BLaER1 treated with 17β-estradiol and CSF1 and Interleukin-3, amounts not matched to agents 10 nM and 100 nM (cell line): ENCODE data around the gene TMIGD2.
"Not testable (repeated sequence)": the region's sequence is repeated elsewhere in the genome, so short reads cannot be mapped to it uniquely, and the experiment has no call there.

Experiments used
- H3K27ac ChIP-seq, 11 experiments: shearing (Covaris generic); formaldehyde crosslinking; 2 replicates each; pipeline ENCODE4 v1.8.1; 2022
- H3K27me3 ChIP-seq, 11 experiments: shearing (Covaris generic); formaldehyde crosslinking; 2 replicates each; pipeline ENCODE4 v1.8.1; 2022
- H3K36me3 ChIP-seq, 11 experiments: shearing (Covaris generic); formaldehyde crosslinking; 2 replicates each; pipeline ENCODE4 v1.8.1; 2022
- H3K4me1 ChIP-seq, 10 experiments: shearing (Covaris generic); formaldehyde crosslinking; 2 replicates each; pipeline ENCODE4 v1.8.1; 2022
- H3K4me2 ChIP-seq, 11 experiments: shearing (Covaris generic); formaldehyde crosslinking; 2 replicates each; pipeline ENCODE4 v1.8.1; 2022
- H3K4me3 ChIP-seq, 10 experiments: shearing (Covaris generic); formaldehyde crosslinking; 2 replicates each; pipeline ENCODE4 v1.8.1; 2022
- H3K9ac ChIP-seq, 11 experiments: shearing (Covaris generic); formaldehyde crosslinking; 2 replicates each; pipeline ENCODE4 v1.8.1; 2022
- H3K9me3 ChIP-seq, 11 experiments: shearing (Covaris generic); formaldehyde crosslinking; replicated peaks in 1 of 11; 2 replicates each; pipeline ENCODE4 v1.8.1; 2022
- H4K20me1 ChIP-seq, 11 experiments: shearing (Covaris generic); formaldehyde crosslinking; 2 replicates each; pipeline ENCODE4 v1.8.1; 2022
- Cebpa-rat ChIP-seq, 11 experiments: shearing (Covaris generic); IDR thresholded peaks; 2 replicates each; pipeline ENCODE4 v1.8.1; 2022

The TMIGD2 gene

GRCh38 chr19:4258181-4258580 lies 44.0 kb downstream of the TMIGD2 start:
- Histone ChIP-seq H3K9me3 (peaks cover 5 to 13% (median 7%) of the 10 kb centered on the region in 11 experiments; a peak in 18 of 22 replicates), H3K36me3 (peaks cover 80 to 100% (median 93%) of the 10 kb centered on the region in 11 experiments), H3K9ac (no peak overlapping the region), H4K20me1 (peaks cover 0 to 18% (median 0%) of the 10 kb centered on the region in 11 experiments; a peak in 4 of 22 replicates), H3K27ac (no peak overlapping the region), H3K27me3 (no peaks in the 10 kb centered on the region), H3K4me2 (no peak overlapping the region), H3K4me1 (peaks cover 12 to 27% (median 21%) of the 10 kb centered on the region in 10 experiments), H3K4me3 (no peak overlapping the region)
- TF ChIP-seq Cebpa-rat (IDR thresholded peaks at IDR 0.05), result no peak

- Histone ChIP-seq H3K27ac (no peak overlapping the region), H3K4me2 (no peak overlapping the region), H3K27me3 (no peaks in the 10 kb centered on the region), H3K36me3 (peaks cover 80 to 100% (median 93%) of the 10 kb centered on the region in 11 experiments), H3K9me3 (peaks cover 5 to 13% (median 7%) of the 10 kb centered on the region in 11 experiments; a peak in 18 of 22 replicates), H3K4me3 (no peak overlapping the region), H3K4me1 (peaks cover 12 to 22% (median 18%) of the 10 kb centered on the region in 10 experiments), H4K20me1 (peaks cover 0 to 21% (median 0%) of the 10 kb centered on the region in 11 experiments; a peak in 4 of 22 replicates), H3K9ac (no peak overlapping the region)
- TF ChIP-seq Cebpa-rat (IDR thresholded peaks at IDR 0.05), result no peak
These were observed 45.2 kb downstream of the TMIGD2 start for GRCh38 chr19:4257025-4257424.

GRCh38 chr19:4256563-4256962 lies 45.6 kb downstream of the TMIGD2 start:
- peaks cover 81 to 100% (median 93%) of the 10 kb centered on the region in 11 experiments for H3K36me3 ChIP-seq
- H3K27me3 ChIP-seq, result no peaks in the 10 kb centered on the region
- H3K4me3 ChIP-seq, result no peak overlapping the region

GRCh38 chr19:4246767-4247593 lies 55.2 kb downstream of the TMIGD2 start, which contains the start of gene YJU2:
YJU2 (plus strand) TSS chr19:4247080; CDS start chr19:4247147, 67 bp downstream.
- no peak for TF ChIP-seq Cebpa-rat (IDR thresholded peaks at IDR 0.05)
- peaks cover 0 to 31% (median 9%) of the 10 kb centered on the region in 11 experiments; a peak in 11 of 22 replicates for H4K20me1 ChIP-seq
- H3K4me2 ChIP-seq, result peak within 1 kb of the TSS; percentile 66 to 87 (median 76)
- peak within 1 kb of the TSS; percentile 57 to 77 (median 70) for H3K4me3 ChIP-seq
- no peaks in the 10 kb centered on the region for H3K27me3 ChIP-seq
- H3K9me3 ChIP-seq, result peaks cover 0 to 3% (median under 1%) of the 10 kb centered on the region in 11 experiments; a peak in 6 of 22 replicates
- H3K4me1 ChIP-seq, result peaks cover 20 to 38% (median 27%) of the 10 kb centered on the region in 10 experiments
- peaks cover 32 to 44% (median 39%) of the 10 kb centered on the region in 11 experiments for H3K36me3 ChIP-seq
- peak within 1 kb of the TSS; percentile 89 to 95 (median 94) for H3K9ac ChIP-seq
- peak within 1 kb of the TSS; percentile 90 to 99 (median 96) for H3K27ac ChIP-seq

More at GRCh38 chr19:4256563-4256962, 45.6 kb downstream of the TMIGD2 start:
- Histone ChIP-seq H3K4me1 (peaks cover 12 to 22% (median 17%) of the 10 kb centered on the region in 10 experiments), H3K9me3 (peaks cover 5 to 13% (median 7%) of the 10 kb centered on the region in 11 experiments; a peak in 18 of 22 replicates), H3K9ac (no peak overlapping the region), H4K20me1 (peaks cover 0 to 21% (median 0%) of the 10 kb centered on the region in 11 experiments; a peak in 4 of 22 replicates), H3K27ac (no peak overlapping the region), H3K4me2 (no peak overlapping the region)
- TF ChIP-seq Cebpa-rat (IDR thresholded peaks at IDR 0.05), result no peak

- peak overlapping the region in 9 of 11 experiments; percentile 92 to 99 (median 96); a peak in 13 of 22 replicates for H3K27ac ChIP-seq
- H3K36me3 ChIP-seq, result peaks cover 22 to 34% (median 28%) of the 10 kb centered on the region in 11 experiments
- H3K4me3 ChIP-seq, result 0 out of 20 replicates have a peak overlapping the region, but pooled peaks of 1 of the 10 experiments have one; percentile 75
- not testable (repeated sequence) for H3K27me3 ChIP-seq
- peaks cover 0 to 31% (median 9%) of the 10 kb centered on the region in 11 experiments; a peak in 11 of 22 replicates for H4K20me1 ChIP-seq
- H3K9ac ChIP-seq, result peak overlapping the region in 3 of 11 experiments; percentile 93 to 95 (median 95); a peak in 2 of 22 replicates
- H3K4me2 ChIP-seq, result peak overlapping the region; percentile 52 to 87 (median 68); a peak in 21 of 22 replicates
- peaks cover 24 to 49% (median 34%) of the 10 kb centered on the region in 10 experiments for H3K4me1 ChIP-seq
- H3K9me3 ChIP-seq, result peaks cover 0 to 11% (median 7%) of the 10 kb centered on the region in 11 experiments; a peak in 11 of 22 replicates
These were observed 56.3 kb downstream of the TMIGD2 start for GRCh38 chr19:4245938-4246337.
